Measurements from ENCODE around the gene FEN1. TPM values are rescaled to one million over a fixed set of nuclear protein-coding genes. Genes with fewer than 3 reads are reported as not detected.

The FEN1 gene
- total and polyA plus RNA-seq, 2 of the 13 experiments (the other 11 are each of a cell fraction or from before 2014, with no cell fraction given), result 12.4 to 102 TPM

DNA sequence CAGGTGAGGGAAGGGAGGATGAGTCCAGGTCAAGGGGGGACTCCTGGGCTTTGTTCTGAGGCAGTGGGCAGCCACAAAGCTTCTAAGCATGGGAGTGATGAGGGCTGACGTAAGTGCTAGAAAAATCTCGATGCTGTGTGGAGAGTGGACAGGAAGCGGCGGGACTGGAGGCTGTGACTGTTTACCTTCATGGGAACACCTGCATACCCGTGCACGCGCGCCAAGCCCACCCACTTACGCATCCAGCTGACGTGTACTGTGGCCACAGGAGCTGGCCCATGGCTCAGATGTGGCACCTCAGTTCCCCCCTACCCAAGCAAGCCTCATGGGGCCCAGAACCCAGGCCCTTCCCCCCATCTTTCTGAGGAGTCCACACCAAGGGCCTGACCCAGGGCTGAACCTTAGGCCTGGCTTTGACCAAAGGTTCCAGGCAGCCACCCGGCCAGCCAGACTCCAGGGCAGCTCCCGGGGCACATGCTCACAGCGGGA is 26.3 kb upstream of the FEN1 start:
- ATAC-seq, result no peak
- Histone ChIP-seq H3K27me3 (ENCODE audit: control insufficient read depth in 1 of 2, insufficient read depth in 2 of 2, low read length in 2 of 2) (no peaks in the 10 kb centered on the region), H3K27ac (ENCODE audit: extremely low read length, insufficient read depth, low read length) (peak overlapping the region; percentile 39), H3K9ac (ENCODE audit: insufficient read depth, low read depth, low read length) (no peak overlapping the region), H2AFZ (ENCODE audit: low read length) (no peak overlapping the region), H3K36me3 (replicated peaks in 1 of 2; ENCODE audit: control insufficient read depth in 1 of 2, insufficient read depth in 2 of 2, low read length in 2 of 2) (no peaks in the 10 kb centered on the region; a peak in 2 of 5 replicates), H3K79me2 (ENCODE audit: insufficient read depth, low read length) (peaks cover 4% of the 10 kb centered on the region), H4K20me1 (ENCODE audit: insufficient read depth, low read length) (0 out of 2 replicates have a peak, but pooled peaks cover under 1% of the 10 kb centered on the region), H3K4me1 (ENCODE audit: insufficient read depth, low read length) (peaks cover 66% of the 10 kb centered on the region), H3K9me3 (ENCODE audit: low read length) (no peaks in the 10 kb centered on the region), H3K4me3 (replicated peaks in 1 of 3; ENCODE audit: insufficient read depth in 1 of 3, low read depth in 2 of 3, low read length in 3 of 3) (no peak overlapping the region), H3K4me2 (ENCODE audit: low read depth, low read length) (no peak overlapping the region)
- intact Hi-C loops (cut with micrococcal nuclease; ENCODE audit: unreplicated experiment) (no loop called here), in situ Hi-C loops (cut with HindIII; ENCODE audit: extremely low pct_ligation_motif_present, low pct_unique_long_range_greater_than_20kb) (no loop called here)
- CTCF ChIA-PET (ENCODE audit: low intra/inter-chr PET ratio, low total read pairs), result interaction anchor here (0.9 kb wide), 1 partner anchor 15 kb away, joined by 3 read pairs; no protein-coding TSS in a partner anchor
- no peak for DNase-seq (ENCODE audit: low spot score)
- WGBS (ENCODE audit: low lambda C conversion rate), result 84% methylated on average over 8 of the region's 13 CpGs
- POLR2A ChIA-PET, result interaction anchor here (1.1 to 5.5 kb wide), 2 partner anchors 10 to 157 kb away, joined by 3 to 92 read pairs; no protein-coding TSS in a partner anchor
- BruUV-seq (replicated peaks), result no TSS peak
- TF ChIP-seq ZBTB38 (CRISPR knock-in tag; IDR thresholded peaks at IDR 0.05) (peak; percentile 53; the same call in 1 of the 2 replicates), TMF1 (CRISPR knock-in tag; IDR thresholded peaks at IDR 0.05; ENCODE audit: low read depth) (no peak), ZFY (CRISPR knock-in tag; IDR thresholded peaks at IDR 0.05) (0 out of 2 replicates have a peak, but pooled peaks have one; percentile 25), ZFYVE20 (CRISPR knock-in tag; IDR thresholded peaks at IDR 0.05; ENCODE audit: borderline replicate concordance, low read depth) (0 out of 2 replicates have a peak, but pooled peaks have one; percentile 41), TCF7 (IDR thresholded peaks at IDR 0.05; ENCODE audit: low read depth) (no peak), PRMT3 (CRISPR knock-in tag; IDR thresholded peaks at IDR 0.05; ENCODE audit: borderline replicate concordance, low read depth) (no peak), ELF3 (CRISPR knock-in tag; IDR thresholded peaks at IDR 0.05) (no peak), HNF4A (CRISPR knock-in tag; IDR thresholded peaks at IDR 0.05) (0 out of 2 replicates have a peak, but pooled peaks have one; percentile 10), HOXA3 (CRISPR knock-in tag; IDR thresholded peaks at IDR 0.05) (peak; percentile 47; the same call in 1 of the 2 replicates)
- TF ChIP-seq, protein P1, sequence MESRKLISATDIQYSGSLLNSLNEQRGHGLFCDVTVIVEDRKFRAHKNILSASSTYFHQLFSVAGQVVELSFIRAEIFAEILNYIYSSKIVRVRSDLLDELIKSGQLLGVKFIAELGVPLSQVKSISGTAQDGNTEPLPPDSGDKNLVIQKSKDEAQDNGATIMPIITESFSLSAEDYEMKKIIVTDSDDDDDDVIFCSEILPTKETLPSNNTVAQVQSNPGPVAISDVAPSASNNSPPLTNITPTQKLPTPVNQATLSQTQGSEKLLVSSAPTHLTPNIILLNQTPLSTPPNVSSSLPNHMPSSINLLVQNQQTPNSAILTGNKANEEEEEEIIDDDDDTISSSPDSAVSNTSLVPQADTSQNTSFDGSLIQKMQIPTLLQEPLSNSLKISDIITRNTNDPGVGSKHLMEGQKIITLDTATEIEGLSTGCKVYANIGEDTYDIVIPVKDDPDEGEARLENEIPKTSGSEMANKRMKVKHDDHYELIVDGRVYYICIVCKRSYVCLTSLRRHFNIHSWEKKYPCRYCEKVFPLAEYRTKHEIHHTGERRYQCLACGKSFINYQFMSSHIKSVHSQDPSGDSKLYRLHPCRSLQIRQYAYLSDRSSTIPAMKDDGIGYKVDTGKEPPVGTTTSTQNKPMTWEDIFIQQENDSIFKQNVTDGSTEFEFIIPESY (CRISPR knock-in tag; IDR thresholded peaks at IDR 0.05), result peak; percentile 60
- TF ChIP-seq, protein P2, sequence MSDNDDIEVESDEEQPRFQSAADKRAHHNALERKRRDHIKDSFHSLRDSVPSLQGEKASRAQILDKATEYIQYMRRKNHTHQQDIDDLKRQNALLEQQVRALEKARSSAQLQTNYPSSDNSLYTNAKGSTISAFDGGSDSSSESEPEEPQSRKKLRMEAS (IDR thresholded peaks at IDR 0.05), result 0 out of 2 replicates have a peak, but pooled peaks have one; percentile 25
- TF ChIP-seq, protein P3, sequence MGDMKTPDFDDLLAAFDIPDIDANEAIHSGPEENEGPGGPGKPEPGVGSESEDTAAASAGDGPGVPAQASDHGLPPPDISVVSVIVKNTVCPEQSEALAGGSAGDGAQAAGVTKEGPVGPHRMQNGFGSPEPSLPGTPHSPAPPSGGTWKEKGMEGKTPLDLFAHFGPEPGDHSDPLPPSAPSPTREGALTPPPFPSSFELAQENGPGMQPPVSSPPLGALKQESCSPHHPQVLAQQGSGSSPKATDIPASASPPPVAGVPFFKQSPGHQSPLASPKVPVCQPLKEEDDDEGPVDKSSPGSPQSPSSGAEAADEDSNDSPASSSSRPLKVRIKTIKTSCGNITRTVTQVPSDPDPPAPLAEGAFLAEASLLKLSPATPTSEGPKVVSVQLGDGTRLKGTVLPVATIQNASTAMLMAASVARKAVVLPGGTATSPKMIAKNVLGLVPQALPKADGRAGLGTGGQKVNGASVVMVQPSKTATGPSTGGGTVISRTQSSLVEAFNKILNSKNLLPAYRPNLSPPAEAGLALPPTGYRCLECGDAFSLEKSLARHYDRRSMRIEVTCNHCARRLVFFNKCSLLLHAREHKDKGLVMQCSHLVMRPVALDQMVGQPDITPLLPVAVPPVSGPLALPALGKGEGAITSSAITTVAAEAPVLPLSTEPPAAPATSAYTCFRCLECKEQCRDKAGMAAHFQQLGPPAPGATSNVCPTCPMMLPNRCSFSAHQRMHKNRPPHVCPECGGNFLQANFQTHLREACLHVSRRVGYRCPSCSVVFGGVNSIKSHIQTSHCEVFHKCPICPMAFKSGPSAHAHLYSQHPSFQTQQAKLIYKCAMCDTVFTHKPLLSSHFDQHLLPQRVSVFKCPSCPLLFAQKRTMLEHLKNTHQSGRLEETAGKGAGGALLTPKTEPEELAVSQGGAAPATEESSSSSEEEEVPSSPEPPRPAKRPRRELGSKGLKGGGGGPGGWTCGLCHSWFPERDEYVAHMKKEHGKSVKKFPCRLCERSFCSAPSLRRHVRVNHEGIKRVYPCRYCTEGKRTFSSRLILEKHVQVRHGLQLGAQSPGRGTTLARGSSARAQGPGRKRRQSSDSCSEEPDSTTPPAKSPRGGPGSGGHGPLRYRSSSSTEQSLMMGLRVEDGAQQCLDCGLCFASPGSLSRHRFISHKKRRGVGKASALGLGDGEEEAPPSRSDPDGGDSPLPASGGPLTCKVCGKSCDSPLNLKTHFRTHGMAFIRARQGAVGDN (CRISPR knock-in tag; IDR thresholded peaks at IDR 0.05), result peak; percentile 78
- FAIRE-seq, result no peak
